SH-SY5Y (cell line): ENCODE data around the gene PBX1.

Experiments used
- GATA2 ChIP-seq: IDR thresholded peaks from 2 replicates; pipeline ENCODE4 v1.6.1; 2011; ENCODE audit warnings: mild to moderate bottlenecking, low read depth, low read length
- GATA3 ChIP-seq: IDR thresholded peaks from 2 replicates; pipeline ENCODE4 v1.6.1; 2011; ENCODE audit warnings: low read depth, mild to moderate bottlenecking, low read length, moderate library complexity

PBX1 gene

DNA sequence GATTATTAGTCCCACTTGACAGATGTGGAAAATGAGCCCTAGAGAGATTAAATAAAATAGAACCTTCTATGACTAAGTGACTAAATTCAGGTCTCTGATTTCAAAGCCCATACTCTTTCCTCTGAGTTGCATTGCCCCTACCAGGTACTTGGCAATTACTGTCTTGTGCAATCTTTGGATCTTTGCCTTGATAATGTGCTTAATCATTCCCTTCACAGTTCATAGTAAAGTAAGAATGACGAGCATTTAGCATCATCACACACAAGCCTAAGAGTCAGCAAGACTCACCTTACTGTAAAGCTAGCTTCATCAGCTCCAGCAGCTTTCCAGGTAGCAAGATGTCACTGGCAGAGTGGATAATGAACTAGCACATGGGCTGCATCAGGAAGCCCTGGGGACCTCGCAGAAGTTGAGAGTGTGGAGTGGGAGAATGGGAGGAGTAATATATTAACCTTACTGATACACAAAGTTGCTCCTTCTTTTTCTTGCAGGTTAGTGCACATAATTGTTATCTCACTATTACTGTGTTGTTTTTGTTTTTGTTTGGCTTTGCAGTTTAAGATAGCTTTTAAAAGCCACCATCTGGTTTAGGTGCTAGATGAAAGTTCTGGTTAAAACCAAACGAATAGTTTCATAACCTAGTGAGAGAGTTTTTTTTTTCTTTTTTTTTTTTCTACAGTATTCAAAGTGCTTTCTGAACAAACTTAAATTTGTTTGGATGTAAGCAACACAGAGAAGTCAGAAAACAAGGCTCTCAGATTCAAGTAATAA, 71.8 kb downstream of the PBX1 start:
- TF ChIP-seq GATA3, result no peak
- no peak for TF ChIP-seq GATA2

DNA sequence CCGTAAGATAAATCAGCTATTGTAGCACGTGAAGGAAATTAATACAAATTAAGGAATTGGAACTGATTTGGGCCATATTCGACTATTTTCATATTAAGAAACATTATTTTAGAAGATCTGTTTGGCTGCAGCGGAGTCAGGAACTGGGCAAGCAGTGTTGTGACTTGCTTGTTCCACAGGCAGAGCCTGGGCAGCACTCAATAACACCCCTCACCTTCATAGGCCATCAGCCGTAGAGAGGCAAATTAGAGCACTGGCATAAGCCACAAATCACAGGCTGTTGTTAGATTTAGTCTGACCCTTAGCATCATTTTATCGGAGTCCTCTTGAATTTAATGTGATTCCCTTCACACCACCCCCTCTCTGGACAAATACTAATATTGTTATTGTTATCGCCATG, 72.8 kb downstream of the PBX1 start:
- no peak for TF ChIP-seq GATA3
- no peak for TF ChIP-seq GATA2

DNA sequence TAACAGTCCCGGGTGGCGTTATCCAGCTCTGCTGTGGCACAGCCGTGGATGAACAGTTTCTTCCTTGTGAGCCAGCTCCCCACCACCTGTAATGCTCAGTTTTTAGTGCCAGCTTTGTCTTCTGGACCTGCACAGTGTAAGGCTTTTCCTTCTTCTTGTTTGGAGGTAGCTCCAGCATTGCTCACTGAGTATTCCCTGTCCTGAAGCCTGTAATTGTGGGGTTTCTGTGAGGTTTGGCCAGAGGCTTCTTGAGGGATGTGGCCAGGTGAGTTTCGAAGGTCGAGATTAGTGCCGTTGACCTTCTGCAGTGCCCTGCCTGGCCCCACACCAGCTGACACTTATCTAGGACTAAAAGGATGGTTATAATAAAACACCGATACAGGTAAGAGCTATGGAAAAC, 75.0 kb downstream of the PBX1 start:
- no peak for TF ChIP-seq GATA3
- no peak for TF ChIP-seq GATA2

DNA sequence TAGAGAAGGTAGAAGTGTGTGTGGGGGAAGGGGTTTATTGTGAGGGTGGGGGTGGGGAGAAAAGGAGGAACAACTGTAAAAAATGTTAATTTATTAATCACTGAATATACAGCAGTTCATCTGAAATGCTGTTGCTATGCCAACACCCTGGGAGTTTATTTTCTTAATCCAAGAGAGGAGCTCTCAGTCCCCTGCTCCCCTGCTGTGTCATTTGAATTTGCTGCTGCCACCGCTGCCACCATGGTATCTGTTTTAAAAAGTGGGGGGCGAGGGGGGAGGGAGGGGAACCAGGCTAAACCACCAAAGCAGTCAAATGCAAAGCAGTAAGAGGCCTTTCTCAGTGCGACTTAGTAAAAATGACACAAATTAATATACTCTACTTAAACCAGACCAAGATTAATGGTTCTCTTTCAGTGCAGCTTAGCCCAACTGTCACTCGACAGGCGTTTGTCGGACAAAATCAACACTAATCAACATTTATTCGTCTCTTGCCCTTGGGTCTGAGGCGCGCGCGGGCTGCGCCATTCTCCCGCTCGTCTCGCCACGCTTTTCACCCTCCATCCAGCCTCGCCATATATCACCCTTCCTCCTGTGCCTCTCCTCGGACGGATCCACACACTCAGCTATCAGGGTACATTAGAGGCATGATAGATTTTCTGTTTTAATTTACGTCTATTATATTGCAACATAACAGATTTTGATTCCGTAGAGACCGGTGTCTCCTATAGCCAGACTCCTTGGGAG, 76.2 kb downstream of the PBX1 start:
- no peak for TF ChIP-seq GATA3
- TF ChIP-seq GATA2, result no peak

DNA sequence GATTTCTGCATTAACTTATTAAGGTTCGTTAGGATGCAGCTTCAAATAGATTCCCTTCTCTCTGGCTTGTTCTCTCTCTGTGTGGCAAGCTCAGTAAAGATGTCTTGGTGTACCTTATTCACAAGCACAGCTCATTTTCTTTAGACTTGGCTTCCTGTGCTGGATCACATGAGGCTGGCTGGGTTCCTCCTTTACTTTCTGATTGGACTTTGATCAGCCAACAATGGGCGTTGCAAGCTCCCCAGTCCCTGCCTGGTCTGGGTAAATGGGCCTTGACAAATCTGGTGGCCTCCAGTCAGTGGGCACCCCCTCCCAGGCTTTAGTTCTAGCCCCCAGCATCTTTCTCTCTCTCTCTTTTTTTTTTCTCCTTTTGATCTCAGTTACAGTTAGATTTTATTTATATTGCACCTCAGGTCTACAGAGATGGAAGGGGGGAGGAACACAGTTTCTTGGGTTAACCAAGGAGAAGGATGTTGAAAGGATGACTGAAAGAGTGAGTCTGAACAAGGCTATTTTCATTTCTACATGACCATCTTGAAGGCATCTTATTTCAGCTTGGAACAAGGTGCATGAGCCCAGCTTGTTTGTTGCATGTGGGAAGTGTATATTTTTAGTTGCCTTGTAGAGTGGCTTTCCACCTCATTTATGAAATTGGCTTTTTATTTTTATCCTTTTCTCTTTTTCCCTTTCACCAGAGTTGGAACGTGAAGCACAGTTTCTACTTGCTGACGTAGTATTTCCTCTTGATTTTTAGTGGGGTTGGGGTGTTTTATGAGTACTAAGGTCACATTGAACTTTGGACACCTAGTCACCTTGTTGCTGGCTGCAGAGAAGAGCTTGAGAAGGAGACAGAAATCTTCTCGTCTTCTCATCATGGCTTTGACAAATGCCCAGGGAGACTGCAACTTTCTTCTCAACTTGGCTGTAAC, 77.1 kb downstream of the PBX1 start:
- TF ChIP-seq GATA3 (no peak), GATA2 (no peak)

DNA sequence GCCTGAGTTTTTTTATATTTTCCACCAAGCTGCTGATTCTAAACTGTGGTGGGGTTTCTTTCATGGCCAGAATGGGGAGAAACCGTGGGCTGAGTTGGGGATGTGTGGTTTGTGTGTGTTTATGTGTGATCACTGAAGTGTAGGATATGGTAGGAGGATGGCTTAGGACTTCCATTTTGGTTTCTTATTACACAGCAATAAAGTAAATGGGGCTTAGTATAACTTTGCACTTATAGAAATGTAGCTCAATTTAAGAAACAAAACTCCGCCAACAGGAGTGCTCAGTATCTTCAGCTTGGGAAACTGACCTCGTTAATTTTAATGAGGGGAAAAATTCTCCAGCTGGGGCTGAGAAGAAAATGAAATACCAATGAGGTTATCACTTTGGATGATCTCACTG, 77.8 kb downstream of the PBX1 start:
- TF ChIP-seq GATA3 (no peak), GATA2 (no peak)

DNA sequence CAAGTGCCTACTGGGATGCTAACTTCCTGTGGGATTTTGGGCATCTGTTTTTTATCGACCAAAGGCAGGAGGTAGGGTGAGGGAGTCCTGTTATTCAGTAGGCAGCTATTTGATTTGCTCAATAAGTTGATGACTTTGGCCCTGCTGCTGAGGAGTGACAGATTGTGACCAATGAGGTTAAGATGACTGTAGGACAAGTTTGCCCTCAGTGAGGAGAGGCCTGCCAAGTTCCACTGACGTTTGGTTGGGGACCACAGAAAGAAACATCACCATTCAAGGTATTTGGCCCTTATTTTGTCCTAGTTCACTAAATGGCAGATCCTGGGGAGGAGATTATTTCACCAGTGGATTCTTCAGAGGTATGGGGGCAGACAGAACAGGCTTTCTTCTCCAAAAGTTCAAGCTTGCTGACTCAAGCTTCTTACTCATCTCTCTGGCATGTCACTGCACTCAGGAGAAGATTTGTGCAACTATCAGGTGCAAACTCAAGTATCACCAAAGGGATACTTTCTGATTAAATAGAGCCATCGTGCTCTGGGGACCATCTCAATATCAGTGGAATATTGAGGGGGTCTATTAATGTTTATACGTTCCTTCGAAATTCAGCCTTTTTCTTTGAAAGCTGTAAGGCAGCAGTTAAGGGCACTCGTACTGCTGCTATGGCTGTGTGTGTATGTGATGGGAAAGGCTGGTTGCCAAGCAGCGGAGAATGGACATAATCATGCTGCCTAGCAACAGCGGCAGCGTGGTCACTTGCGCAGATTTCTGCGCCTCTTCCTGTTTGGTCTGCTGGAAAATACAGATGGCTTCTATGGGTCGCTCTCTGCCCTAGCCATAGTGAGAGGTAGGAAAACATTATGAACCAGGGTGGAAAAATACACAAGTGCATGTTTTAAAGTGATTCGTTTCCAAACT, 78.7 kb downstream of the PBX1 start:
- no peak for TF ChIP-seq GATA3

DNA sequence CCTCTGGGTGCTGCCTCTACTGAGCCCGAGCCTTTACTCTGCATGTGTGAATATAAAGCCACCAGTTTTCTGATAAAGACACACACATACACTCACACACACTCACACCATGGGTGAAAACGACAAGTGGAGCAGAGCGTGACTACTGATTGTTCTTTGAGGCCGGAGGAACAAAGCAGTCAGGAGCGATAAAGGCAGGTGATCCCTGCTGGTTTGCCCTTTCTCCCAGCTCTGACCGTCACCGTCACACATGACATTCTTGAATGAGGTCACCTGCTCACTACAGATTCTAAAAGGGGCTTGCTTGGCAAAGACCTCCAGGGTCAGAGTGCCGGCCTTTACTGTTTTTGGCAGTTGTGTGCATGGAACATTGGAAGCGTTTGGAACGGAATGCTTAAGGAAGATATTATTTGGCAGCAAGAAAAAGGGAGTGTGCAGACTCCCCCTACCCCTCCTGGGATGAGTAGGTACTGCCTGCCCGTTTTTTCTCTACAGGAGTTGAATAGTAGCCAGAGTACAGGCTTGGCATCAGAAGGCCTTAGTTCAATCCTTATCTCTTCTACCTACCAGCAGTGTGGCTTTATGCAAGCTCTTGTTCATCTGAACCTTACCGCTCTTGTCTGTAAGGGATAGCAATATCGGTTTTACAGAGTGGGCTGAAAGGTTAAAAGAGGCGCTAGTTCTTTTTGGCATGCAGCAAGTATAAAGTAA, 79.7 kb downstream of the PBX1 start:
- TF ChIP-seq GATA2 (no peak), GATA3 (no peak)

DNA sequence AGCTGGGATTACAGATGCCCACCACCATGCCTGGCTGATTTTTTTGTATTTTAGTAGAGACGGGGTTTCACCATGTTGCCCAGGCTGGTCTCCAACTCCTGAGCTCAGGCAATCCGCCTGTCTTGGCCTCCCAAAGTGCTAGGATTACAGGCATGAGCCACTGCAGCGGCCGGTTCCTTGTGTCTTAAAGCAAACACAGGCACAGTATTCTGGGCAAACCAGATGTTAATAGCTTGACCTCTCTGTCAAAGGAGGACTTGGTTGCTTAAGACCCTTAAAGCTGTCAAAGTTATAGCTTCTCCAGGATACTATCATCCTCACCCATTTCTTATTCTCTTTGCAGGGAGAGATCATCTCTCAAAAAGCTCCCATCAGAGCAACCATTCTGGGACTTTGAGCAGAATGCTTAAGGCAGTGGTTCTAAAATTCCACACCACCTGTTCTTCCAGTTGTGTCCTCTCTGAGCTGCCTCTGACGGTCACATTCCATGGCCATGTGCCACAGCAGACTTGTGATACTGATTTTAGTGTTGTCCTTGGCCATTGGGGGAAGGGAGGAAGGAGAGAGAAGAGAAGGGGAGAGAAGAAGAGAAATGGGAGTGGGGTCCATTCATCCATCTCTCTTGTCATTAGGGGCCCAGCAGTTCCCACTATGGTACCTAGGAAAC, 81.8 kb downstream of the PBX1 start:
- TF ChIP-seq GATA2 (no peak), GATA3 (no peak)

DNA sequence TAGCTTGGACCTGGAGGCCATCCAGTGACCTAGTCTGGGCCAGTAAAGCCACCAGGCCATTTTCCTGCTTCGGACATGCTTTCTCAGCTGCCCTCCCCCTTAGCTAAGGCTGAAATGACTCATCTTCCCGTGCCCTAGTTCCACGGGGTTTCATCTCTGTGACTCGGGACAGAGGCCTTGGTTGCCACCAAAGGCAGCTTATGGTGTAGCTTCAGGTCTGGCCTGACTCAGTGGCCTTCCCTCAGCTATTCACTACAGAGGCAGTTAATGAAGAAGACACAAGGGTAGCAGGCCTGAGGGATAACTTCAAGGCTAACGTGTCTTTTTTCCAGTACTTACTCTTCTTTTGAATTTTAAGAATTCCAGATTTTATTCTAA, 82.4 kb downstream of the PBX1 start:
- TF ChIP-seq GATA3 (no peak), GATA2 (no peak)

DNA sequence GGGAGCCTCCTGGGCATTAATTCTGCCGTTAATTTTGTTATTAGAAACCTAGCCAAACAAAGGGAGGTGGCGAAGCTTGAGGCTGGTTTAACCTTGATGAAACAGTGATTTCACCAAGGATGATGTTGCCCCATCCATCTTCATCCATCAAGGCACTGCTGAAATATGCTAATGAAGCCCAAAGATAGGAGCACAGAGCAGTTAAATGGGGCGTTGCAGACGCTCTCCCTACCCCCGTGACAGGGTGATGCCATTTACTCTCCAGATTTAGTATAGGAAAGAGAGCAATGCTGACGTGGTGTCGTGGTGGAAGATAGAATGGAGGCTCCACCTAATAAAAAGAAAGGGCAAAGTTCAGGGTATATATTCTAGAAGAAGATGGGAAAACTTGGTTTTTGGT, 84.0 kb downstream of the PBX1 start:
- TF ChIP-seq GATA3, result no peak
- TF ChIP-seq GATA2, result no peak

DNA sequence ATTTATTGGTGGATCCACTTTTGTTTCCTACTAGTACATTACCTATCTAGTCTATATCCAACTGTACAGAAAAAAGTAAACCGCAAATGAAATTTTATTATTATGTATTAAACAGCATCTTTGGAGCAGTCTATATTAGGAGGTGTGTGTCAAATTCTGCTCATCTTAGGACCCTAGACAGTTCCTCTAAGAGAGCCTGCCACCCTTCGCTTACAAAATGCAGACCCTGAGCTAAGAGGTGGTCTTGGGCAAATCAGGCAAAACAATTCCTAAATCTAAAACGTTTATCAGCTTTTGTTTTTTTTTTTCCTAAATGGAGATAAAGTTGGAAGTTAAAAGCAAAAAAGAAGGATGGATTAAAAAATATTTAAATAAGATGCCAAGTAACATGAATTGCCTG, 85.3 kb downstream of the PBX1 start:
- no peak for TF ChIP-seq GATA3
- no peak for TF ChIP-seq GATA2
